ENCODE measurements around the gene KCNQ1.

The KCNQ1 gene

DNA sequence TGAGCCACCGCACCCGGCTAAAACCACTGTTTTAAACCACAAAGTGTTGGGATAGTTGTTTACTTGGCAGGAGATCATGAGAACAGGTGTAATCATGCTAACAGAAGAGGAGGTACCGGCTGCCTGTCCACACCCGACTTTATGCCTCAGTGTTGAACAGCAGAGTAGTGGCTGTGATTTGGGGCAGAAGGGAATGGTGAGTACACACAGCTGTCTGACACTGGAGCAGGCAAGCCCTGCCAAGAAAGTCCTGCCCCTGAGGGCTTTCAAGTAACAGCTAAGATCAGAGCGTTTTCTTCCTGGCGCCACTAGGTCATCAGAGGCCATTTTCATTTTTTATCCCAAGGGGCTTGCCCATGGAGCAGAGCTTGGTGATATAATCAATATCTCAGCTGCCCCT is 432.7 kb downstream of the KCNQ1 start:
- Histone ChIP-seq H3K18ac (ENCODE audit: low read depth in 1 of 2, low read length in 2 of 2) (no peak overlapping the region), H3K36me3 (ENCODE audit: control insufficient read depth in 1 of 2, insufficient read depth in 2 of 2, low read depth in 1 of 2, low read length in 2 of 2) (peaks cover 0 to 9% of the 10 kb centered on the region in 2 experiments), H3K4ac (ENCODE audit: low read depth in 1 of 2, low read length in 2 of 2) (no peak overlapping the region), H2AFZ (ENCODE audit: low read depth, low read length) (no peak overlapping the region), H2BK12ac (ENCODE audit: low read length in 2 of 2) (no peak overlapping the region), H3K23ac (ENCODE audit: low read length in 2 of 2) (no peak overlapping the region), H2BK120ac (ENCODE audit: low read depth, low read length) (no peak overlapping the region), H3K14ac (ENCODE audit: low read length in 2 of 2) (no peak overlapping the region), H4K8ac (ENCODE audit: low read length) (no peak overlapping the region), H3K4me3 (ENCODE audit: insufficient read depth in 1 of 2, low read depth in 1 of 2, low read length in 2 of 2) (no peak overlapping the region), H3K9me3 (ENCODE audit: control insufficient read depth, low read length) (peaks cover 3% of the 10 kb centered on the region), H3K9ac (ENCODE audit: low read length) (no peak overlapping the region), H4K91ac (ENCODE audit: low read length) (no peak overlapping the region), H3K4me1 (ENCODE audit: control insufficient read depth, insufficient read depth, low read depth, low read length) (peaks cover 14% of the 10 kb centered on the region), H3K4me2 (ENCODE audit: low read length, poor library complexity, severe bottlenecking) (no peak overlapping the region), H2BK15ac (ENCODE audit: low read depth, poor library complexity, severe bottlenecking) (no peak overlapping the region), H3K27me3 (ENCODE audit: control insufficient read depth in 1 of 2, insufficient read depth in 1 of 2, low read length in 2 of 2) (peaks cover 0 to 12% of the 10 kb centered on the region in 2 experiments), H3K27ac (ENCODE audit: low read length, poor library complexity, severe bottlenecking) (no peak overlapping the region), H2AK5ac (ENCODE audit: low read length, severe bottlenecking) (no peak overlapping the region), H2BK5ac (ENCODE audit: low read depth, low read length, poor library complexity, severe bottlenecking) (no peak overlapping the region), H3K79me1 (replicated peaks; ENCODE audit: low read length, poor library complexity, severe bottlenecking) (peaks cover 5% of the 10 kb centered on the region)
- WGBS: 94% methylated on average over 6 of the region's 6 CpGs
- DNase-seq: no peak

DNA sequence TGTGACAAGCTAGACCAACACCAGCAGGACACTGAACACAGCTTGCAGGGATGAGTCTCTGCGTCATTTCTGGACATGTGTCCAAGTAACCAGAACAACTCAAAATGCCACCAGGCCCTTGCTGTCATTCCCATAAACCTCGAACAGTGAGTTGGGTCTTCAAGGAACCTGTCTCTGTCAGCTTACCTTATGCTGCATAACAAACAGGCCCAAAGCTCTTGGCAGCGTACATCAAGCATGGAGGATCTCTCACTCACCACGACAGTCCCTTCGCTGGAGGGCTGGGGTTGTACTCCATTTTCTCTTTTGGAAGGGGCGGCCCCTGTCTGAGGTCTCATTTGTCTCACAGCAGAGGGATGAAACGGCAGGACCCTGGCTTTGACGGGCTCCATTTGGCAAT is 434.0 kb downstream of the KCNQ1 start:
- H2AFZ ChIP-seq (ENCODE audit: low read depth, low read length): no peak overlapping the region
- H3K36me3 ChIP-seq (ENCODE audit: control insufficient read depth in 1 of 2, insufficient read depth in 2 of 2, low read depth in 1 of 2, low read length in 2 of 2): peaks cover 0 to 16% of the 10 kb centered on the region in 2 experiments
- H3K4me3 ChIP-seq (ENCODE audit: insufficient read depth in 1 of 2, low read depth in 1 of 2, low read length in 2 of 2): no peak overlapping the region
- H2BK12ac ChIP-seq (ENCODE audit: low read length in 2 of 2): no peak overlapping the region
- no peak overlapping the region for H2BK5ac ChIP-seq (ENCODE audit: low read depth, low read length, poor library complexity, severe bottlenecking)
- no peak overlapping the region for H2BK15ac ChIP-seq (ENCODE audit: low read depth, poor library complexity, severe bottlenecking)
- no peak overlapping the region for H4K91ac ChIP-seq (ENCODE audit: low read length)
- no peak for DNase-seq
- H3K27ac ChIP-seq (ENCODE audit: low read length, poor library complexity, severe bottlenecking): no peak overlapping the region
- no peak overlapping the region for H3K23ac ChIP-seq (ENCODE audit: low read length in 2 of 2)
- no peak overlapping the region for H3K4ac ChIP-seq (ENCODE audit: low read depth in 1 of 2, low read length in 2 of 2)
- no peak overlapping the region for H2BK120ac ChIP-seq (ENCODE audit: low read depth, low read length)
- peaks cover 3% of the 10 kb centered on the region for H3K9me3 ChIP-seq (ENCODE audit: control insufficient read depth, low read length)
- H3K27me3 ChIP-seq (ENCODE audit: control insufficient read depth in 1 of 2, insufficient read depth in 1 of 2, low read length in 2 of 2): peaks cover 0 to 19% of the 10 kb centered on the region in 2 experiments
- no peak overlapping the region for H3K4me2 ChIP-seq (ENCODE audit: low read length, poor library complexity, severe bottlenecking)
- H3K4me1 ChIP-seq (ENCODE audit: control insufficient read depth, insufficient read depth, low read depth, low read length): peaks cover 23% of the 10 kb centered on the region
- no peak overlapping the region for H3K9ac ChIP-seq (ENCODE audit: low read length)
- H4K8ac ChIP-seq (ENCODE audit: low read length): no peak overlapping the region
- WGBS: 96% methylated on average over 8 of the region's 8 CpGs
- peaks cover 5% of the 10 kb centered on the region for H3K79me1 ChIP-seq (replicated peaks; ENCODE audit: low read length, poor library complexity, severe bottlenecking)
- H2AK5ac ChIP-seq (ENCODE audit: low read length, severe bottlenecking): no peak overlapping the region
- no peak overlapping the region for H3K14ac ChIP-seq (ENCODE audit: low read length in 2 of 2)
- no peak overlapping the region for H3K18ac ChIP-seq (ENCODE audit: low read depth in 1 of 2, low read length in 2 of 2)

- Histone ChIP-seq H3K4me3 (ENCODE audit: insufficient read depth in 1 of 2, low read depth in 1 of 2, low read length in 2 of 2) (no peak overlapping the region), H2BK12ac (ENCODE audit: low read length in 2 of 2) (no peak overlapping the region), H3K79me1 (replicated peaks; ENCODE audit: low read length, poor library complexity, severe bottlenecking) (peaks cover 8% of the 10 kb centered on the region), H2BK120ac (ENCODE audit: low read depth, low read length) (no peak overlapping the region), H3K36me3 (ENCODE audit: control insufficient read depth in 1 of 2, insufficient read depth in 2 of 2, low read depth in 1 of 2, low read length in 2 of 2) (peaks cover 0 to 18% of the 10 kb centered on the region in 2 experiments), H2BK15ac (ENCODE audit: low read depth, poor library complexity, severe bottlenecking) (no peak overlapping the region), H3K4ac (ENCODE audit: low read depth in 1 of 2, low read length in 2 of 2) (no peak overlapping the region), H3K23ac (ENCODE audit: low read length in 2 of 2) (no peak overlapping the region), H3K14ac (ENCODE audit: low read length in 2 of 2) (no peak overlapping the region), H4K8ac (ENCODE audit: low read length) (no peak overlapping the region), H3K9me3 (ENCODE audit: control insufficient read depth, low read length) (peaks cover 3% of the 10 kb centered on the region), H2AK5ac (ENCODE audit: low read length, severe bottlenecking) (no peak overlapping the region), H3K4me1 (ENCODE audit: control insufficient read depth, insufficient read depth, low read depth, low read length) (peaks cover 29% of the 10 kb centered on the region), H2AFZ (ENCODE audit: low read depth, low read length) (no peak overlapping the region), H2BK5ac (ENCODE audit: low read depth, low read length, poor library complexity, severe bottlenecking) (no peak overlapping the region), H3K27me3 (ENCODE audit: control insufficient read depth in 1 of 2, insufficient read depth in 1 of 2, low read length in 2 of 2) (peaks cover 0 to 19% of the 10 kb centered on the region in 2 experiments), H4K91ac (ENCODE audit: low read length) (peak overlapping the region; percentile 11), H3K9ac (ENCODE audit: low read length) (no peak overlapping the region), H3K27ac (ENCODE audit: low read length, poor library complexity, severe bottlenecking) (no peak overlapping the region), H3K4me2 (ENCODE audit: low read length, poor library complexity, severe bottlenecking) (no peak overlapping the region), H3K18ac (ENCODE audit: low read depth in 1 of 2, low read length in 2 of 2) (no peak overlapping the region)
- DNase-seq: no peak
- 91% methylated on average over 7 of the region's 7 CpGs for WGBS
Observed at GRCh38 chr11:2880646-2881045, 435.8 kb downstream of the KCNQ1 start.

- Histone ChIP-seq H3K27ac (ENCODE audit: low read length, poor library complexity, severe bottlenecking) (no peak overlapping the region), H3K14ac (ENCODE audit: low read length in 2 of 2) (no peak overlapping the region), H3K9ac (ENCODE audit: low read length) (no peak overlapping the region), H3K4me2 (ENCODE audit: low read length, poor library complexity, severe bottlenecking) (no peak overlapping the region), H2AK5ac (ENCODE audit: low read length, severe bottlenecking) (peak overlapping the region; percentile 5), H2BK120ac (ENCODE audit: low read depth, low read length) (no peak overlapping the region), H3K18ac (ENCODE audit: low read depth in 1 of 2, low read length in 2 of 2) (no peak overlapping the region), H3K23ac (ENCODE audit: low read length in 2 of 2) (no peak overlapping the region), H4K91ac (ENCODE audit: low read length) (peak overlapping the region; percentile 43), H2BK12ac (ENCODE audit: low read length in 2 of 2) (no peak overlapping the region), H3K27me3 (ENCODE audit: control insufficient read depth in 1 of 2, insufficient read depth in 1 of 2, low read length in 2 of 2) (peaks cover 0 to 19% of the 10 kb centered on the region in 2 experiments), H3K36me3 (ENCODE audit: control insufficient read depth in 1 of 2, insufficient read depth in 2 of 2, low read depth in 1 of 2, low read length in 2 of 2) (peaks cover 0 to 18% of the 10 kb centered on the region in 2 experiments), H2AFZ (ENCODE audit: low read depth, low read length) (no peak overlapping the region), H4K8ac (ENCODE audit: low read length) (no peak overlapping the region), H3K4me1 (ENCODE audit: control insufficient read depth, insufficient read depth, low read depth, low read length) (peaks cover 32% of the 10 kb centered on the region), H2BK15ac (ENCODE audit: low read depth, poor library complexity, severe bottlenecking) (no peak overlapping the region), H3K79me1 (replicated peaks; ENCODE audit: low read length, poor library complexity, severe bottlenecking) (peaks cover 8% of the 10 kb centered on the region), H3K4me3 (ENCODE audit: insufficient read depth in 1 of 2, low read depth in 1 of 2, low read length in 2 of 2) (no peak overlapping the region), H2BK5ac (ENCODE audit: low read depth, low read length, poor library complexity, severe bottlenecking) (no peak overlapping the region), H3K4ac (ENCODE audit: low read depth in 1 of 2, low read length in 2 of 2) (peak overlapping the region in 1 of 2 experiments; percentile 18), H3K9me3 (ENCODE audit: control insufficient read depth, low read length) (peaks cover 3% of the 10 kb centered on the region)
- DNase-seq: no peak
- 89% methylated on average over 18 of the region's 19 CpGs for WGBS
Observed at GRCh38 chr11:2881076-2881980, 436.5 kb downstream of the KCNQ1 start.

Data from mesenchymal stem cell (in vitro differentiated cells and primary cell).